ENCODE data around the gene LHFPL2.

Gene LHFPL2

GRCh38 chr5:78509145-78509865 lies 139.3 kb downstream of the LHFPL2 start:
- in situ Hi-C loops (cut with MboI; ENCODE audit: low sequenced_read_pairs) = no loop called here

- in situ Hi-C loops (cut with MboI; ENCODE audit: low sequenced_read_pairs) = no loop called here
Measured at GRCh38 chr5:78508186-78508765, 140.3 kb downstream of the LHFPL2 start.

- in situ Hi-C loops (cut with MboI; ENCODE audit: low sequenced_read_pairs) = no loop called here
Measured at GRCh38 chr5:78507531-78507930, 141.0 kb downstream of the LHFPL2 start.

- in situ Hi-C loops (cut with MboI; ENCODE audit: low sequenced_read_pairs) = no loop called here
Measured at GRCh38 chr5:78506261-78507024, 142.1 kb downstream of the LHFPL2 start.

- in situ Hi-C loops (cut with MboI; ENCODE audit: low sequenced_read_pairs) = no loop called here
Measured at GRCh38 chr5:78505860-78506259, 142.7 kb downstream of the LHFPL2 start.

- in situ Hi-C loops (cut with MboI; ENCODE audit: low sequenced_read_pairs) = no loop called here
Measured at GRCh38 chr5:78504704-78505677, 143.6 kb downstream of the LHFPL2 start.

GRCh38 chr5:78503958-78504653 lies 144.5 kb downstream of the LHFPL2 start:
- in situ Hi-C loops (cut with MboI; ENCODE audit: low sequenced_read_pairs) = no loop called here

GRCh38 chr5:78501411-78502352 lies 146.9 kb downstream of the LHFPL2 start:
- in situ Hi-C loops (cut with MboI; ENCODE audit: low sequenced_read_pairs) = no loop called here

GRCh38 chr5:78500871-78501270 lies 147.7 kb downstream of the LHFPL2 start:
- in situ Hi-C loops (cut with MboI; ENCODE audit: low sequenced_read_pairs) = no loop called here

GRCh38 chr5:78500028-78500427 lies 148.5 kb downstream of the LHFPL2 start:
- in situ Hi-C loops (cut with MboI; ENCODE audit: low sequenced_read_pairs) = no loop called here

- in situ Hi-C loops (cut with MboI; ENCODE audit: low sequenced_read_pairs) = no loop called here
Measured at GRCh38 chr5:78499485-78499884, 149.1 kb downstream of the LHFPL2 start.

- in situ Hi-C loops (cut with MboI; ENCODE audit: low sequenced_read_pairs) = no loop called here
Measured at GRCh38 chr5:78497573-78498533, 150.7 kb downstream of the LHFPL2 start.

GRCh38 chr5:78496373-78496772 lies 152.2 kb downstream of the LHFPL2 start:
- in situ Hi-C loops (cut with MboI; ENCODE audit: low sequenced_read_pairs) = no loop called here

- in situ Hi-C loops (cut with MboI; ENCODE audit: low sequenced_read_pairs) = no loop called here
Measured at GRCh38 chr5:78495800-78496199, 152.8 kb downstream of the LHFPL2 start.

GRCh38 chr5:78492650-78493049 lies 155.9 kb downstream of the LHFPL2 start:
- in situ Hi-C loops (cut with MboI; ENCODE audit: low sequenced_read_pairs) = no loop called here

GRCh38 chr5:78492224-78492623 lies 156.3 kb downstream of the LHFPL2 start:
- in situ Hi-C loops (cut with MboI; ENCODE audit: low sequenced_read_pairs) = no loop called here

- in situ Hi-C loops (cut with MboI; ENCODE audit: low sequenced_read_pairs) = no loop called here
Measured at GRCh38 chr5:78490709-78491485, 157.7 kb downstream of the LHFPL2 start.

Measured in HL-60/S4 treated with phorbol 12-myristate 13-acetate at 8.2 ng/mL for 4 days and 3 days (cell line).